Spleen (tissue), 7 donors: ENCODE results near the gene PRICKLE1.

ENCODE experiments used
- POLR2A ChIP-seq, 3 donors: fragments of 450-650 bp; IDR thresholded peaks; one replicate each; pipeline ENCODE4 v1.5.1; 2017; ENCODE audit warnings: antibody characterized with exemption in 3 of 3, mild to moderate bottlenecking in 1 of 3
- POLR2AphosphoS5 ChIP-seq, 3 donors: sonication (generic); formaldehyde crosslinking; IDR thresholded peaks; one replicate each; pipeline ENCODE4 v1.5.1; 2017; ENCODE audit warnings: antibody characterized with exemption in 3 of 3
- TF ChIP-seq, protein P1 (sequence below), 11 experiments: fragments of 200-600 bp in 7 of 11; fragments of 450-650 bp in 4 of 11; sonication (generic) in 4 of 11; IDR thresholded peaks in 8 of 11; conservative IDR thresholded peaks in 3 of 11; 1 replicate in 7 of 11; 2 replicates in 4 of 11; pipeline versions ENCODE4 v1.4.0 to v1.8.0; 2016 to 2021; ENCODE audit warnings: antibody characterized with exemption in 11 of 11, inconsistent platforms in 4 of 11, mild to moderate bottlenecking in 1 of 11
- donor health status: DM: no; HTN: no; CAD: no; lungs with moderate emphysema.
- donor health status: DM: no; HTN: no; CAD: no.
- donor health status: DM: no; HTN: no; CAD: no.

GRCh38 chr12:42446761-42447160 lies 142.8 kb downstream of the PRICKLE1 start:
- no peak for TF ChIP-seq POLR2AphosphoS5 (IDR thresholded peaks at IDR 0.05)
- TF ChIP-seq, protein P1, sequence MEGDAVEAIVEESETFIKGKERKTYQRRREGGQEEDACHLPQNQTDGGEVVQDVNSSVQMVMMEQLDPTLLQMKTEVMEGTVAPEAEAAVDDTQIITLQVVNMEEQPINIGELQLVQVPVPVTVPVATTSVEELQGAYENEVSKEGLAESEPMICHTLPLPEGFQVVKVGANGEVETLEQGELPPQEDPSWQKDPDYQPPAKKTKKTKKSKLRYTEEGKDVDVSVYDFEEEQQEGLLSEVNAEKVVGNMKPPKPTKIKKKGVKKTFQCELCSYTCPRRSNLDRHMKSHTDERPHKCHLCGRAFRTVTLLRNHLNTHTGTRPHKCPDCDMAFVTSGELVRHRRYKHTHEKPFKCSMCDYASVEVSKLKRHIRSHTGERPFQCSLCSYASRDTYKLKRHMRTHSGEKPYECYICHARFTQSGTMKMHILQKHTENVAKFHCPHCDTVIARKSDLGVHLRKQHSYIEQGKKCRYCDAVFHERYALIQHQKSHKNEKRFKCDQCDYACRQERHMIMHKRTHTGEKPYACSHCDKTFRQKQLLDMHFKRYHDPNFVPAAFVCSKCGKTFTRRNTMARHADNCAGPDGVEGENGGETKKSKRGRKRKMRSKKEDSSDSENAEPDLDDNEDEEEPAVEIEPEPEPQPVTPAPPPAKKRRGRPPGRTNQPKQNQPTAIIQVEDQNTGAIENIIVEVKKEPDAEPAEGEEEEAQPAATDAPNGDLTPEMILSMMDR (IDR thresholded peaks at IDR 0.05 in 8 of 11, conservative IDR thresholded peaks at IDR 0.05 in 3 of 11): no peak
- TF ChIP-seq POLR2A (IDR thresholded peaks at IDR 0.05): no peak
